ENCODE measurements around the gene SLC7A14.
A peak's percentile ranks its signal among the peaks of the same experiment; 100 is the strongest.

The SLC7A14 gene

DNA sequence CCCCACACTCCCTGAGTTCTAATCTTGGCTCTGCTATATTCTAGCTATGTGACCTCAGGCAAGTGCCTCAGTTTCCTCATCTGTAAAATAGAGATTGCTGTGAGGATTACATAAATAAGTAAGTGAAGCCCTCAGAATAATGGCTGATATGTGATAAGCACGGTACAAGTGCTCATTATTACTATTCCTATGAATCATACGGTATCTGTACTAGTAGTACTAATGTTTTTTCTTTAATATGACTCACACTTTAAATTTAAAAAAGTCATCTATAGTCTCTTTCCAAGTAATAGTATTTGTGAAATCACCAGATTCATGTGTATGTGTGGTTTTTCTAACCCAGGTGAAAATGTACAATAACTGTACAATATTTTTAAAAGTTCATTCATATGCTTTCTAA is 108.5 kb downstream of the SLC7A14 start:
- H3K4me3 ChIP-seq (ENCODE audit: low read depth, low read length) = no peak overlapping the region
- DNase-seq (ENCODE audit: low read depth, low spot score) = no peak
- TF ChIP-seq, protein P1, sequence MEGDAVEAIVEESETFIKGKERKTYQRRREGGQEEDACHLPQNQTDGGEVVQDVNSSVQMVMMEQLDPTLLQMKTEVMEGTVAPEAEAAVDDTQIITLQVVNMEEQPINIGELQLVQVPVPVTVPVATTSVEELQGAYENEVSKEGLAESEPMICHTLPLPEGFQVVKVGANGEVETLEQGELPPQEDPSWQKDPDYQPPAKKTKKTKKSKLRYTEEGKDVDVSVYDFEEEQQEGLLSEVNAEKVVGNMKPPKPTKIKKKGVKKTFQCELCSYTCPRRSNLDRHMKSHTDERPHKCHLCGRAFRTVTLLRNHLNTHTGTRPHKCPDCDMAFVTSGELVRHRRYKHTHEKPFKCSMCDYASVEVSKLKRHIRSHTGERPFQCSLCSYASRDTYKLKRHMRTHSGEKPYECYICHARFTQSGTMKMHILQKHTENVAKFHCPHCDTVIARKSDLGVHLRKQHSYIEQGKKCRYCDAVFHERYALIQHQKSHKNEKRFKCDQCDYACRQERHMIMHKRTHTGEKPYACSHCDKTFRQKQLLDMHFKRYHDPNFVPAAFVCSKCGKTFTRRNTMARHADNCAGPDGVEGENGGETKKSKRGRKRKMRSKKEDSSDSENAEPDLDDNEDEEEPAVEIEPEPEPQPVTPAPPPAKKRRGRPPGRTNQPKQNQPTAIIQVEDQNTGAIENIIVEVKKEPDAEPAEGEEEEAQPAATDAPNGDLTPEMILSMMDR (IDR thresholded peaks at IDR 0.05; ENCODE audit: low read depth, low read length) = no peak
- in situ Hi-C loops (cut with HindIII; ENCODE audit: low sequenced_read_pairs) = no loop called here

DNA sequence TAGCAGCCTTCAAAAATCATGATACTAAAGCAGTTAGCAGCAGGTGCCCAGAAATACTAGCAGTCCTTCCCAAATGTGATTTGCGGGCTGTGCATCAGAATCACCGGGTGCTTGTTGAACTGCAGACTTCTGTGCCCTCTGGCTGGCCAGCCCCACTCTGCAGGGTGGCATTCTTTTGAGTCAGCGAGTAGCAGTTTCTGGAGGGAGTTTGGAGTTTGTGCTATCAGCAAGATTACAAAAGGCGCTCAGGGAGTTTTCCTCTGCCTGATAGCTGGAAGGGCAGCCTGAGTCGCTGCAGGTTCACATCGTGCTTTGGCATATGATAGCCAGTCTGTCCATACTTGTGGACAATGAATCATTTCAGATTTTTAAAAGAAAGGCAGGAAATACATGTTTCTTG is 109.6 kb downstream of the SLC7A14 start:
- H3K4me3 ChIP-seq (ENCODE audit: low read depth, low read length) = no peak overlapping the region
- TF ChIP-seq, protein P1 (IDR thresholded peaks at IDR 0.05; ENCODE audit: low read depth, low read length) = no peak
- DNase-seq (ENCODE audit: low read depth, low spot score) = no peak
- in situ Hi-C loops (cut with HindIII; ENCODE audit: low sequenced_read_pairs) = no loop called here

DNA sequence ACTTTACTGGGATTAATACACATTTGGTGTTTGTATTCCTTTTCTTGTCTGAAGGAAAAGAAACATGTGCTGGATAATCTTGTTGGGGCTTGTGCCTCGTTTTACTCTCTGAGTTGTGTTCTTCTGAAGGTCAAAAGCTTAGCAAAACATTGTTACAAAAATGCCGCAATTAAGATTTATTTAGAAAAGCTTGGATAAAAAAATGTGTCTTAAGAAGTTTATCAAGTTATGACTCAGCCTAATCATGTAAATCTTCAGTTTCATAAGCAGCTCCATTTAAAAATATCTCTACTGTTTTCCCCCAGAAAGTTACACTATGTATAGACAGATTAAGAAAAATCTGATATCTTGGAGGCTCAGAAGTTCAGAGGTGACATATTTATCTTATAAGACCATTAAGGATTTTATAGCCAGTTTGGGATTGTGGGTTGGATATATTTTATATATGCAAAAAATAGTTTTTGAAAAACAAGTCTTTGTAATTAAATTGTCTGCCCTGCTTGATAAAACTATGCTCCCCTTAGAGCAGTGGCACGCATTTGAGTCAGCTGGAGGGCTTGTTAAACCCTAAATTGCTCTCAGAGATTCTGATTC is 110.7 kb downstream of the SLC7A14 start:
- TF ChIP-seq, protein P1 (IDR thresholded peaks at IDR 0.05; ENCODE audit: low read depth, low read length) = no peak
- DNase-seq (ENCODE audit: low read depth, low spot score) = no peak
- no peak overlapping the region for H3K4me3 ChIP-seq (ENCODE audit: low read depth, low read length)
- in situ Hi-C loops (cut with HindIII; ENCODE audit: low sequenced_read_pairs) = no loop called here

DNA sequence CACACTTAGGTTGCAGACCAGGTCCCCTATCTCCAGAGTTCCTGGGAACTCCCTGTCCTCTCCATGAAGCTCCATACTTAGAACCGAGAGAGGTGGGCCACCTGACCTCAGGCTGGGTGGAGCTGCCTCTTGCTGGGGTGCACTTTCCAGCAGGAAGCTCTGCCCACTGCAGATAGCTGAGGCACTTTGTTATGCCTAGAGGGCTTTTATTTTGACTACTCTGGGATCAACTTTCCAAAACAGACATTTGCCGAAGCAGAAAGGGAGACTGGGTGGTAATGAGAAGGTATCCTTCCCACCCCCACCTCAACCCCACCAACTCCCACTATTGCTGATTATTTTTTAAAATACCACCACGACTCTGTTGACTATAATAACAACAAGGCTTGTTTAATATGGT is 112.5 kb downstream of the SLC7A14 start:
- no peak overlapping the region for H3K4me3 ChIP-seq (ENCODE audit: low read depth, low read length)
- no peak for DNase-seq (ENCODE audit: low read depth, low spot score)
- TF ChIP-seq, protein P1 (IDR thresholded peaks at IDR 0.05; ENCODE audit: low read depth, low read length) = no peak
- in situ Hi-C loops (cut with HindIII; ENCODE audit: low sequenced_read_pairs) = no loop called here

DNA sequence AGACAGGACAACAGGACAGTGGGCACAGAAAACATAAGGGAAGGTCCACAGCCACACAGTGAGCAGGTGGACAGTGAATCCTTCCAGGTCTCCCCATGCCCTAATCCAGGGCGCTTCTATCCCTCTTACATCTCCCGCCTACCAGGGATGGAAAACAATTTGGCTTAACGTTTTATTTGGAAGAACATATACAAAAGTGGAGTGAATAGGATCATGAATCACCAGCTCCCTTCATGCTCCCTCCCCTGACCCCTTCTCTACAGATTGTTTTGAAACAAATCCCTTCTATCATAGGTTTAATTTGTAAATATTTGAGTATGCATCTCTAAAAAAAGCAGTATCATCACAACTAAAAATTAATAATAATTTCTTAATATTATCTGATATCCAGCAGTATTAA is 114.7 kb downstream of the SLC7A14 start:
- in situ Hi-C loops (cut with HindIII; ENCODE audit: low sequenced_read_pairs) = no loop called here
- TF ChIP-seq, protein P1 (IDR thresholded peaks at IDR 0.05; ENCODE audit: low read depth, low read length) = no peak
- H3K4me3 ChIP-seq (ENCODE audit: low read depth, low read length) = no peak overlapping the region
- DNase-seq (ENCODE audit: low read depth, low spot score) = no peak

DNA sequence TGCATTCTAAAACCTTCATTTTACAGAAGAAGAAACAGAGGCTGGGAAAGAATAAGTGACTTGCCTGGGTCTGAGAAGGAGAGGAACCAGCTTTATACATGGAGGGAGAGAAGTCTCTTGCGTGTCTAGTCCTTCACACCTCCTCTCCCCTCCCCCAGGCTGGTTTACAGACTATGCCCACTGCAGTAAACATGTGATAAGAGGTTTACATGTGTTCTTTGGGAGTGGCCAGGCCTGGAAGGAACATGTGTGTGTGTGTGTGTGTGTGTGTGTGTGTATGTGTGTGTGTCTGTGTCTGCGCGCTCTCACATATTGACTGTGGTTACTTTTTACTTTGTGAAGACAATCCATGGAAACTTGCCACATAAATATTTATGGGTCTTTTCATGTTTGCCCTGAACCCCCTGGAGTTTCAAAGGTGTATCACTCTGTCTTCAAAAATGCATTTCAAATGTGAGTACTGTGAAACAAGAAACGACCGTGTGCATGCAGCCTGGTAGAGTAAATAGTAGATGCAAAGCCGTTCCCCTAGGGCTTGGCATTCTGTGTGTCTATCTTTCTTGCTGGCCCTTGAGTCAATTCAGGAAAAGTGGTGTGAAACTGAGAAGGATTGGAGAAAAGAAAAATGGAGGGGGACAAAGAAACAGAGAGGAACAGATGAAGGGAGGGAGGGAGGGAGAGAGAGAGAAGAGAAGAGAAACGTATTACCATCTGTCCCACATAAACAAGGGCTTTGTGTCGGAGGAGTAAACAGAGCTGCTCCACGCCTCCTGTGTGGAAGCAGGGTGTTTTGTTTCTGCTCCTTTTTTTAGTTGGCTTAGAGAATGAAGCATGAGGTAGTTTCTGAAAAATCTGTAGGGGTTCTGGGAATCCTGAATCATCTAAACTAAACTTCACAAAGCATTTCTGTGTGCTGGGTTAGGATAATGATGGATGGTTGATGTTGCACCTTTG is 115.5 kb downstream of the SLC7A14 start:
- TF ChIP-seq, protein P1 (IDR thresholded peaks at IDR 0.05; ENCODE audit: low read depth, low read length) = no peak
- DNase-seq (ENCODE audit: low read depth, low spot score) = peak; percentile 65
- H3K4me3 ChIP-seq (ENCODE audit: low read depth, low read length) = no peak overlapping the region
- in situ Hi-C loops (cut with HindIII; ENCODE audit: low sequenced_read_pairs) = no loop called here

All from astrocyte of the spinal cord (primary cell).